Measurements from ENCODE around the gene AQP12A.

The AQP12A gene

DNA sequence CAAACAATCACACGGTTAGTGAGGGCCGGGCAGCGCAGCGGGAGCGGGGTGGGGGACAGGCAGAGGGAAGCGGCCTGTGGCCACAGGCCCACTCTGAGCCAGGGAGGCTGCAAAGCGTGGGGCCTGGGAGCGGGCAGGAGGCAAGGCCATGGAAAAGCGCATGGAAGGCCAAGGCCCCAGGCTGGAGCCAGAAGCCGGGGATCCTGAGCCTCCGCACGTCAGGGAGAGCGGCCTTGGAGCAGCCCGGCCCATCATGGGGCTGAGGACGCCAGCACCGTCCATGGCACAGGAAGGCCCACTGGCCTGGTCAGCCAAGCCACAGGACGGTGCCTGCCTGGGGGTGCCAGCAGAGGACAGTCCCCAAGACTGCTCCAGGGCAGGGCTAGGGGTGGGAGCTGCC is 43.1 kb downstream of the AQP12A start:
- Histone ChIP-seq H2BK12ac (ENCODE audit: low read length) (no peak overlapping the region), H3K4me2 (ENCODE audit: insufficient read depth, low read length, poor library complexity, severe bottlenecking) (no peak overlapping the region), H3K4me1 (ENCODE audit: control insufficient read depth in 2 of 2, insufficient read depth in 1 of 2, low read depth in 1 of 2, low read length in 2 of 2) (no peaks in the 10 kb centered on the region), H2AFZ (ENCODE audit: low read length) (no peak overlapping the region), H3K27me3 (ENCODE audit: control insufficient read depth in 3 of 3, insufficient read depth in 3 of 3, low read depth in 1 of 3, low read length in 3 of 3) (no peaks in the 10 kb centered on the region), H3K23ac (ENCODE audit: low read depth, low read length, poor library complexity) (peak overlapping the region; percentile 80), H2BK15ac (ENCODE audit: low read length) (no peak overlapping the region), H3K79me1 (ENCODE audit: low read depth, low read length) (peaks cover 2% of the 10 kb centered on the region), H3K9me3 (replicated peaks in 1 of 2; ENCODE audit: control insufficient read depth in 2 of 2, insufficient read depth in 1 of 2, low read depth in 1 of 2, low read length in 2 of 2) (peaks cover 0 to 2% of the 10 kb centered on the region in 2 donors), H3K18ac (ENCODE audit: low read length) (peak overlapping the region; percentile 38), H3K14ac (ENCODE audit: low read length) (peak overlapping the region; percentile 82), H4K8ac (ENCODE audit: low read depth, low read length) (no peak overlapping the region), H2AK5ac (ENCODE audit: low read depth, low read length) (no peak overlapping the region), H3K36me3 (replicated peaks in 1 of 2; ENCODE audit: control insufficient read depth in 2 of 2, insufficient read depth in 2 of 2, low read length in 2 of 2) (peaks cover 35 to 41% of the 10 kb centered on the region in 2 donors), H3K9ac (ENCODE audit: low read depth, low read length, poor library complexity) (no peak overlapping the region), H4K91ac (ENCODE audit: low read depth, low read length, poor library complexity) (no peak overlapping the region), H3K4me3 (ENCODE audit: low read length in 2 of 2) (no peak overlapping the region), H2BK120ac (ENCODE audit: low read depth, low read length) (no peak overlapping the region), H3K4ac (ENCODE audit: low read length) (no peak overlapping the region), H2BK5ac (ENCODE audit: low read length) (no peak overlapping the region), H3K27ac (replicated peaks; ENCODE audit: low read length) (no peak overlapping the region)
- no CpG with 5 or more reads among the region's 17 CpGs for WGBS, 2 donors (ENCODE audit: extremely low coverage in 2 of 2, insufficient read length in 2 of 2, insufficient replicate concordance in 1 of 2)
- no peak for DNase-seq (ENCODE audit: low spot score)

DNA sequence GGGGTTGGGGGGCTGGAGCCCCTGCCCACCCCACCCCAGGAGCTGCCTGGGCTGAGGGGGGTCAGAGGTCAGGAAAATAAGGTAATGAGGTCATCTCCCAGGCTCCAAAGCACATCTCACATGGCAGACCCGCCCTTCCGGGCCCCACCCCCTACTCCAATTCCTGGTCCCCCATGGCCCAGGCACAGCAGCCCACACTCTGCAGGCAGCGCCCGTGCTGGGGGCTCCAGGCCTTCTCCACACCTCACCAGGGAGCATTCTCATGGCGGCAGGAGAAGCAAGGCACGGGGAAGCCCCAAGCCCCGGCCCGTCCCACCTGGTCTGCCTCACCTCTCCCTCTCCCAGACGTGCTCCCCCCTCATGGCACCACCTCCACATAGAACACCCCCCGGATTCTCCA is 43.8 kb downstream of the AQP12A start:
- H4K8ac ChIP-seq (ENCODE audit: low read depth, low read length), result no peak overlapping the region
- H3K4me2 ChIP-seq (ENCODE audit: insufficient read depth, low read length, poor library complexity, severe bottlenecking), result no peak overlapping the region
- no peaks in the 10 kb centered on the region for H3K4me1 ChIP-seq (ENCODE audit: control insufficient read depth in 2 of 2, insufficient read depth in 1 of 2, low read depth in 1 of 2, low read length in 2 of 2)
- DNase-seq (ENCODE audit: low spot score), result no peak
- H3K9ac ChIP-seq (ENCODE audit: low read depth, low read length, poor library complexity), result no peak overlapping the region
- no peak overlapping the region for H2BK120ac ChIP-seq (ENCODE audit: low read depth, low read length)
- H3K14ac ChIP-seq (ENCODE audit: low read length), result no peak overlapping the region
- H3K27ac ChIP-seq (replicated peaks; ENCODE audit: low read length), result no peak overlapping the region
- H4K91ac ChIP-seq (ENCODE audit: low read depth, low read length, poor library complexity), result no peak overlapping the region
- H3K27me3 ChIP-seq (ENCODE audit: control insufficient read depth in 3 of 3, insufficient read depth in 3 of 3, low read depth in 1 of 3, low read length in 3 of 3), result no peaks in the 10 kb centered on the region
- no peak overlapping the region for H3K4ac ChIP-seq (ENCODE audit: low read length)
- H3K4me3 ChIP-seq (ENCODE audit: low read length in 2 of 2), result no peak overlapping the region
- H3K79me1 ChIP-seq (ENCODE audit: low read depth, low read length), result peaks cover 2% of the 10 kb centered on the region
- peak overlapping the region; percentile 17 for H3K18ac ChIP-seq (ENCODE audit: low read length)
- peaks cover 0 to 2% of the 10 kb centered on the region in 2 donors for H3K9me3 ChIP-seq (replicated peaks in 1 of 2; ENCODE audit: control insufficient read depth in 2 of 2, insufficient read depth in 1 of 2, low read depth in 1 of 2, low read length in 2 of 2)
- peaks cover 37 to 47% of the 10 kb centered on the region in 2 donors for H3K36me3 ChIP-seq (replicated peaks in 1 of 2; ENCODE audit: control insufficient read depth in 2 of 2, insufficient read depth in 2 of 2, low read length in 2 of 2)
- H2AFZ ChIP-seq (ENCODE audit: low read length), result no peak overlapping the region
- H3K23ac ChIP-seq (ENCODE audit: low read depth, low read length, poor library complexity), result peak overlapping the region; percentile 20
- H2BK5ac ChIP-seq (ENCODE audit: low read length), result no peak overlapping the region
- H2AK5ac ChIP-seq (ENCODE audit: low read depth, low read length), result no peak overlapping the region
- no peak overlapping the region for H2BK15ac ChIP-seq (ENCODE audit: low read length)
- WGBS, 2 donors (ENCODE audit: extremely low coverage in 2 of 2, insufficient read length in 2 of 2, insufficient replicate concordance in 1 of 2), result no CpG with 5 or more reads among the region's 10 CpGs
- H2BK12ac ChIP-seq (ENCODE audit: low read length), result no peak overlapping the region

- H3K4me2 ChIP-seq (ENCODE audit: insufficient read depth, low read length, poor library complexity, severe bottlenecking), result no peak overlapping the region
- peak overlapping the region; percentile 10 for H2BK12ac ChIP-seq (ENCODE audit: low read length)
- no peak overlapping the region for H3K27ac ChIP-seq (replicated peaks; ENCODE audit: low read length)
- H3K18ac ChIP-seq (ENCODE audit: low read length), result no peak overlapping the region
- no peak overlapping the region for H2BK15ac ChIP-seq (ENCODE audit: low read length)
- H3K4ac ChIP-seq (ENCODE audit: low read length), result no peak overlapping the region
- H3K79me1 ChIP-seq (ENCODE audit: low read depth, low read length), result peaks cover 2% of the 10 kb centered on the region
- no peak overlapping the region for H2AFZ ChIP-seq (ENCODE audit: low read length)
- no peak for DNase-seq (ENCODE audit: low spot score)
- no CpG with 5 or more reads among the region's 35 CpGs for WGBS, 2 donors (ENCODE audit: extremely low coverage in 2 of 2, insufficient read length in 2 of 2, insufficient replicate concordance in 1 of 2)
- no peak overlapping the region for H3K4me3 ChIP-seq (ENCODE audit: low read length in 2 of 2)
- no peak overlapping the region for H3K14ac ChIP-seq (ENCODE audit: low read length)
- no peaks in the 10 kb centered on the region for H3K4me1 ChIP-seq (ENCODE audit: control insufficient read depth in 2 of 2, insufficient read depth in 1 of 2, low read depth in 1 of 2, low read length in 2 of 2)
- H2AK5ac ChIP-seq (ENCODE audit: low read depth, low read length), result no peak overlapping the region
- no peak overlapping the region for H2BK5ac ChIP-seq (ENCODE audit: low read length)
- H3K9ac ChIP-seq (ENCODE audit: low read depth, low read length, poor library complexity), result no peak overlapping the region
- H4K8ac ChIP-seq (ENCODE audit: low read depth, low read length), result no peak overlapping the region
- H3K36me3 ChIP-seq (replicated peaks in 1 of 2; ENCODE audit: control insufficient read depth in 2 of 2, insufficient read depth in 2 of 2, low read length in 2 of 2), result peaks cover 47 to 54% of the 10 kb centered on the region in 2 donors
- H2BK120ac ChIP-seq (ENCODE audit: low read depth, low read length), result no peak overlapping the region
- H3K27me3 ChIP-seq (ENCODE audit: control insufficient read depth in 3 of 3, insufficient read depth in 3 of 3, low read depth in 1 of 3, low read length in 3 of 3), result no peaks in the 10 kb centered on the region
- peaks cover 0 to 2% of the 10 kb centered on the region in 2 donors for H3K9me3 ChIP-seq (replicated peaks in 1 of 2; ENCODE audit: control insufficient read depth in 2 of 2, insufficient read depth in 1 of 2, low read depth in 1 of 2, low read length in 2 of 2)
- H4K91ac ChIP-seq (ENCODE audit: low read depth, low read length, poor library complexity), result no peak overlapping the region
- no peak overlapping the region for H3K23ac ChIP-seq (ENCODE audit: low read depth, low read length, poor library complexity)
These were observed 44.9 kb downstream of the AQP12A start for GRCh38 chr2:240736281-240737250.

DNA sequence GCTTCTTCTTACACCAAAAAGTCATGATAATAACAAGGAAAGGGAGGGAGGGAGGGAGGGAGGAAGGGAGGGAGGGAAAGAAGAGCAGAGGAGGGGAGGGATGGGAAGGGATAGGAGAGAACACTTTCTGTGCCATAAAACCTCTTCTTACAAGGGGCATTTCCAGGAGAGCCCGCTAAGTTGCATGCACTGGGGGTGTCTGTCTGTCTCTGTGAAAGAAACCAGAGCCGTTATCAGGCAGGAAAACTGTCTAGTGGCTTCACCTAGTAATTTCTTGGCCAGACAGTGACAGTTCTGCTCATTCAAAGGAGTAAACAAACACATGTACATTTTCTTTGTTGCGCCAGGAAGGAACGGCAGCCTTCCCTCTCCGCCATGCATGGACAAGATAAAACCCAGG is 45.8 kb downstream of the AQP12A start:
- Histone ChIP-seq H3K18ac (ENCODE audit: low read length) (no peak overlapping the region), H3K14ac (ENCODE audit: low read length) (no peak overlapping the region), H2BK5ac (ENCODE audit: low read length) (no peak overlapping the region), H2BK15ac (ENCODE audit: low read length) (no peak overlapping the region), H4K91ac (ENCODE audit: low read depth, low read length, poor library complexity) (no peak overlapping the region), H2AFZ (ENCODE audit: low read length) (no peak overlapping the region), H2BK120ac (ENCODE audit: low read depth, low read length) (no peak overlapping the region), H3K36me3 (replicated peaks in 1 of 2; ENCODE audit: control insufficient read depth in 2 of 2, insufficient read depth in 2 of 2, low read length in 2 of 2) (peaks cover 55 to 56% of the 10 kb centered on the region in 2 donors), H3K9me3 (replicated peaks in 1 of 2; ENCODE audit: control insufficient read depth in 2 of 2, insufficient read depth in 1 of 2, low read depth in 1 of 2, low read length in 2 of 2) (peaks cover 0 to 2% of the 10 kb centered on the region in 2 donors), H3K4me2 (ENCODE audit: insufficient read depth, low read length, poor library complexity, severe bottlenecking) (no peak overlapping the region), H3K4me3 (ENCODE audit: low read length in 2 of 2) (peak overlapping the region in 1 of 2 donors; percentile 26), H3K4ac (ENCODE audit: low read length) (no peak overlapping the region), H4K8ac (ENCODE audit: low read depth, low read length) (no peak overlapping the region), H3K79me1 (ENCODE audit: low read depth, low read length) (peaks cover 2% of the 10 kb centered on the region), H3K27me3 (ENCODE audit: control insufficient read depth in 3 of 3, insufficient read depth in 3 of 3, low read depth in 1 of 3, low read length in 3 of 3) (no peaks in the 10 kb centered on the region), H3K4me1 (ENCODE audit: control insufficient read depth in 2 of 2, insufficient read depth in 1 of 2, low read depth in 1 of 2, low read length in 2 of 2) (no peaks in the 10 kb centered on the region), H3K9ac (ENCODE audit: low read depth, low read length, poor library complexity) (no peak overlapping the region), H3K27ac (replicated peaks; ENCODE audit: low read length) (no peak overlapping the region), H2BK12ac (ENCODE audit: low read length) (no peak overlapping the region), H2AK5ac (ENCODE audit: low read depth, low read length) (no peak overlapping the region), H3K23ac (ENCODE audit: low read depth, low read length, poor library complexity) (no peak overlapping the region)
- no peak for DNase-seq (ENCODE audit: low spot score)
- no CpG with 5 or more reads among the region's 5 CpGs for WGBS, 2 donors (ENCODE audit: extremely low coverage in 2 of 2, insufficient read length in 2 of 2, insufficient replicate concordance in 1 of 2)
